HepG2 (cell line): ENCODE results near the gene SRCAP. TPM values are rescaled to one million over a fixed set of nuclear protein-coding genes. Genes with fewer than 3 reads are reported as not detected.

Source experiments
- CBX1 ChIP-seq: IDR thresholded peaks from one replicate; pipeline ENCODE4 v1.6.1; 2016; ENCODE audit warnings: antibody characterized with exemption, low read depth
- CSRNP1 ChIP-seq: sonication (generic); formaldehyde crosslinking; IDR thresholded peaks from 2 replicates; pipeline ENCODE4 v1.8.1; 2023; ENCODE audit warnings: mild to moderate bottlenecking, missing genetic modification reagents
- EP300 ChIP-seq, 3 experiments: sonication (generic) in 1 of 3; formaldehyde crosslinking in 1 of 3; IDR thresholded peaks; 2 replicates each; pipeline versions ENCODE4 v1.5.1 to v1.6.1; 2011 to 2020; ENCODE audit warnings: low read depth in 2 of 3, low read length in 2 of 3, borderline replicate concordance in 1 of 3, improper control_type of control experiment in 1 of 3, mild to moderate bottlenecking in 1 of 3, missing genetic modification reagents in 1 of 3, moderate library complexity in 1 of 3
- FOXK2 ChIP-seq: fragments of 450-650 bp; IDR thresholded peaks from 2 replicates; pipeline ENCODE4 v1.6.1; 2016
- HNF1B ChIP-seq: sonication (generic); formaldehyde crosslinking; IDR thresholded peaks from 2 replicates; pipeline ENCODE4 v1.5.1; 2020; ENCODE audit warnings: mild to moderate bottlenecking, moderate library complexity, missing genetic modification reagents
- KLF16 ChIP-seq, 2 experiments: sonication (generic) in 1 of 2; formaldehyde crosslinking in 1 of 2; IDR thresholded peaks; 2 replicates each; pipeline versions ENCODE4 v1.6.1 to v1.8.0; 2016 to 2023; ENCODE audit warnings: missing genetic modification reagents in 2 of 2, missing compliant biosample characterization in 1 of 2
- MED8 ChIP-seq: sonication (generic); formaldehyde crosslinking; IDR thresholded peaks from 2 replicates; pipeline ENCODE4 v1.8.1; 2023; ENCODE audit warnings: mild to moderate bottlenecking, missing genetic modification reagents; ENCODE audit not compliant: insufficient replicate concordance
- MNT ChIP-seq: fragments of 450-650 bp; IDR thresholded peaks from 2 replicates; pipeline ENCODE4 v1.6.1; 2016
- PHF20 ChIP-seq: sonication (generic); formaldehyde crosslinking; IDR thresholded peaks from 2 replicates; pipeline ENCODE4 v1.5.0; 2020; ENCODE audit warnings: mild to moderate bottlenecking, missing genetic modification reagents
- SAFB2 ChIP-seq: sonication (generic); formaldehyde crosslinking; IDR thresholded peaks from 2 replicates; pipeline ENCODE4 v1.5.1; 2020; ENCODE audit warnings: missing genetic modification reagents, low read depth, mild to moderate bottlenecking, borderline replicate concordance
- SKI ChIP-seq: fragments of 450-650 bp; IDR thresholded peaks from one replicate; pipeline ENCODE4 v1.6.1; 2018; ENCODE audit warnings: mild to moderate bottlenecking; ENCODE audit not compliant: partially characterized antibody
- TCF7L2 ChIP-seq: IDR thresholded peaks from 2 replicates; pipeline ENCODE4 v1.6.1; 2011; ENCODE audit warnings: mild to moderate bottlenecking, low read depth, low read length, moderate library complexity
- USF2 ChIP-seq, 2 experiments: sonication (generic) in 1 of 2; formaldehyde crosslinking in 1 of 2; IDR thresholded peaks; 2 replicates each; pipeline versions ENCODE4 v1.5.1 to v1.6.1; 2011 to 2020; ENCODE audit warnings: borderline replicate concordance in 1 of 2, low read depth in 1 of 2, low read length in 1 of 2, mild to moderate bottlenecking in 1 of 2, missing genetic modification reagents in 1 of 2, moderate library complexity in 1 of 2
- ZBTB25 ChIP-seq: IDR thresholded peaks from 2 replicates; pipeline ENCODE4 v1.6.1; 2018; ENCODE audit warnings: missing genetic modification reagents
- ZBTB42 ChIP-seq: sonication (generic); formaldehyde crosslinking; IDR thresholded peaks from 2 replicates; pipeline ENCODE4 v1.5.0; 2020; ENCODE audit warnings: mild to moderate bottlenecking, missing genetic modification reagents
- ZMYM3 ChIP-seq: sonication (generic); formaldehyde crosslinking; IDR thresholded peaks from 2 replicates; pipeline ENCODE4 v1.5.1; 2020; ENCODE audit warnings: mild to moderate bottlenecking, missing genetic modification reagents
- ZMYM4 ChIP-seq: sonication (generic); formaldehyde crosslinking; IDR thresholded peaks from 2 replicates; pipeline ENCODE4 v1.8.1; 2023; ENCODE audit warnings: mild to moderate bottlenecking, missing genetic modification reagents
- ZNF605 ChIP-seq: sonication (generic); formaldehyde crosslinking; IDR thresholded peaks from 2 replicates; pipeline ENCODE4 v1.8.0; 2022; ENCODE audit warnings: mild to moderate bottlenecking, missing genetic modification reagents
- ZNF607 ChIP-seq: sonication (generic); formaldehyde crosslinking; IDR thresholded peaks from 2 replicates; pipeline ENCODE4 v1.5.1; 2020; ENCODE audit warnings: missing genetic modification reagents, mild to moderate bottlenecking, borderline replicate concordance
- polyA plus RNA-seq, 8 experiments: library from polyadenylated mRNA; depleted of rRNA in 3 of 8; stranded (reverse) in 7 of 8; unstranded in 1 of 8; fragments of >200 nt; fragmentation: Illumina TruSeq in 4 of 8; extraction: Trizol in 4 of 8; gene quantifications; 2 replicates each; pipeline versions ENCODE4 v1.2.1 to v1.2.3, GENCODE V29; 2011 to 2016; ENCODE audit warnings: low read depth in 4 of 8, missing spikeins in 1 of 8, mixed read lengths in 1 of 8; ENCODE audit not compliant: insufficient read depth in 1 of 8
- total RNA-seq, 5 experiments: library from RNA; depleted of rRNA; stranded (reverse); fragments of >200 nt; fragmentation: Illumina TruSeq; extraction: Trizol; gene quantifications; 2 replicates each; pipeline ENCODE4 v1.2.3, GENCODE V29; 2016; ENCODE audit warnings: low read depth in 1 of 5

Gene SRCAP
- total and polyA plus RNA-seq, 2 of the 13 experiments (the other 11 are each of a cell fraction or from before 2014, with no cell fraction given): 4.9 to 9.0 TPM

- TF ChIP-seq ZMYM3 (CRISPR knock-in tag): peak; percentile 95
- TF ChIP-seq KLF16 (CRISPR knock-in tag; IDR thresholded peaks at IDR 0.05): peak in 1 of 2 experiments; percentile 86; a peak in 2 of 4 replicates
- TF ChIP-seq PHF20 (CRISPR knock-in tag): peak; percentile 91
- peak; percentile 96 for TF ChIP-seq ZNF605 (CRISPR knock-in tag)
- TF ChIP-seq FOXK2: peak; percentile 41; the same call in 1 of the 2 replicates
- TF ChIP-seq USF2 (IDR thresholded peaks at IDR 0.05; ENCODE audit: low read depth, low read length): peak; percentile 97
- TF ChIP-seq USF2 (CRISPR knock-in tag; IDR thresholded peaks at IDR 0.05; ENCODE audit: borderline replicate concordance): peak; percentile 99
- TF ChIP-seq EP300 (IDR thresholded peaks at IDR 0.05; ENCODE audit: low read depth in 2 of 2, low read length in 2 of 2): peak; percentile 28 to 35; a peak in 3 of 4 replicates
- peak; percentile 32; the same call in 1 of the 2 replicates for TF ChIP-seq EP300 (CRISPR knock-in tag; IDR thresholded peaks at IDR 0.05; ENCODE audit: borderline replicate concordance)
- TF ChIP-seq SAFB2 (CRISPR knock-in tag): peak; percentile 52; the same call in 1 of the 2 replicates
- TF ChIP-seq SKI: peak; percentile 66
- TF ChIP-seq ZMYM4: peak; percentile 95
- peak; percentile 63; the same call in 1 of the 2 replicates for TF ChIP-seq CSRNP1
- TF ChIP-seq ZBTB42: 0 out of 2 replicates have a peak, but pooled peaks have one; percentile 76
- no peak for TF ChIP-seq TCF7L2
- peak; percentile 70 for TF ChIP-seq HNF1B
- TF ChIP-seq MNT: peak; percentile 87
- TF ChIP-seq ZBTB25 (CRISPR knock-in tag): 0 out of 2 replicates have a peak, but pooled peaks have one; percentile 47
- peak; percentile 83 for TF ChIP-seq CBX1
- TF ChIP-seq ZNF607 (CRISPR knock-in tag): peak; percentile 20; the same call in 1 of the 2 replicates
- TF ChIP-seq MED8 (CRISPR knock-in tag): no peak
Measured at GRCh38 chr16:30747799-30748633, 49.0 kb downstream of the SRCAP start, which contains the start of gene PHKG2 (continued).
